ENCODE data around the gene RCVRN.
"Not testable (repeated sequence)": the region's sequence is repeated elsewhere in the genome, so short reads cannot be mapped to it uniquely, and the experiment has no call there.

- TF ChIP-seq ZBTB21 (tag by site-specific recombination; IDR thresholded peaks at IDR 0.05); ZNF324 (tag by site-specific recombination; IDR thresholded peaks at IDR 0.05); ZNF555 (tag by site-specific recombination; conservative IDR thresholded peaks at IDR 0.05); CTCF (tag by site-specific recombination; IDR thresholded peaks at IDR 0.05); ZNF624 (tag by site-specific recombination; IDR thresholded peaks at IDR 0.05); ZNF580 (tag by site-specific recombination; IDR thresholded peaks at IDR 0.05); ZNF274 (IDR thresholded peaks at IDR 0.05; ENCODE audit: low read length); ZNF274 (tag by site-specific recombination; IDR thresholded peaks at IDR 0.05; ENCODE audit: borderline replicate concordance); ZNF549 (tag by site-specific recombination; IDR thresholded peaks at IDR 0.05): not testable (repeated sequence)
Measured at GRCh38 chr17:9921216-9921615, 16.1 kb upstream of the RCVRN start.
